T-helper 22 cell (primary cell): ENCODE data around the gene SETD3.
"Not testable (repeated sequence)": the region's sequence is repeated elsewhere in the genome, so short reads cannot be mapped to it uniquely, and the experiment has no call there.

ENCODE experiments used
- DNase-seq: peaks from one replicate; pipeline ENCODE4 v3.0.0-alpha.2; 2020; ENCODE audit warnings: low read depth

The SETD3 gene

GRCh38 chr14:99360774-99361595 is 119.7 kb downstream of the SETD3 start:
- DNase-seq: no peak

- no peak for DNase-seq
These were observed 120.8 kb downstream of the SETD3 start for GRCh38 chr14:99359906-99360305.

GRCh38 chr14:99357916-99358390 is 122.7 kb downstream of the SETD3 start:
- no peak for DNase-seq

GRCh38 chr14:99357151-99357915 is 123.3 kb downstream of the SETD3 start:
- DNase-seq: no peak

GRCh38 chr14:99356031-99356608 is 124.5 kb downstream of the SETD3 start:
- DNase-seq: no peak

GRCh38 chr14:99354166-99354875 is 126.3 kb downstream of the SETD3 start:
- no peak for DNase-seq

GRCh38 chr14:99352688-99353280 is 127.9 kb downstream of the SETD3 start:
- DNase-seq: no peak

- no peak for DNase-seq
These were observed 129.3 kb downstream of the SETD3 start for GRCh38 chr14:99351166-99352007.

GRCh38 chr14:99350751-99351150 is 129.9 kb downstream of the SETD3 start:
- DNase-seq: no peak

GRCh38 chr14:99349721-99350495 is 130.8 kb downstream of the SETD3 start:
- DNase-seq: no peak

GRCh38 chr14:99348816-99349614 is 131.6 kb downstream of the SETD3 start:
- DNase-seq: no peak

- DNase-seq: not testable (repeated sequence)
These were observed 132.4 kb downstream of the SETD3 start for GRCh38 chr14:99348231-99348630.
